ENCODE measurements around the gene CDHR5.

CDHR5 gene

GRCh38 chr11:620935-621814 lies 3.6 kb downstream of the CDHR5 start:
- DNase-seq = no peak

GRCh38 chr11:620201-620600 lies 4.6 kb downstream of the CDHR5 start:
- no peak for DNase-seq

GRCh38 chr11:619628-620050 lies 5.1 kb downstream of the CDHR5 start:
- DNase-seq = no peak

- DNase-seq = no peak
These were observed 5.7 kb downstream of the CDHR5 start for GRCh38 chr11:618856-619627.

- DNase-seq = no peak
These were observed 6.7 kb downstream of the CDHR5 start for GRCh38 chr11:617912-618682.

GRCh38 chr11:617199-617911 lies 7.4 kb downstream of the CDHR5 start:
- no peak for DNase-seq

GRCh38 chr11:616320-617198 lies 8.2 kb downstream of the CDHR5 start:
- no peak for DNase-seq

- peak; percentile 90 to 94 for DNase-seq
These were observed 9.0 kb downstream of the CDHR5 start, which contains the start of gene IRF7 for GRCh38 chr11:615504-616319. IRF7 (minus strand) TSS chr11:615950; CDS start chr11:615364, 586 bp downstream.

GRCh38 chr11:614623-615503 lies 9.9 kb downstream of the CDHR5 start:
- no peak for DNase-seq

- no peak for DNase-seq
These were observed 10.6 kb downstream of the CDHR5 start for GRCh38 chr11:614021-614622.

GRCh38 chr11:613369-613968 lies 11.3 kb downstream of the CDHR5 start:
- peak; percentile 83 for DNase-seq

GRCh38 chr11:612961-613300 lies 11.8 kb downstream of the CDHR5 start:
- no peak for DNase-seq

GRCh38 chr11:612201-612960 lies 12.4 kb downstream of the CDHR5 start:
- no peak for DNase-seq

GRCh38 chr11:611001-611996 lies 13.5 kb downstream of the CDHR5 start:
- no peak for DNase-seq

- DNase-seq = no peak
These were observed 14.5 kb downstream of the CDHR5 start for GRCh38 chr11:610146-610801.

- no peak for DNase-seq
These were observed 15.4 kb downstream of the CDHR5 start for GRCh38 chr11:609341-609811.
